GM18499 (cell line): Measurements from ENCODE around the gene MYOM3.

ENCODE experiments used
- ATAC-seq: cut with Tn5 transposase; IDR thresholded peaks from one replicate; pipeline ENCODE4 v1.9.1; 2021; ENCODE audit warnings: moderate number of reproducible peaks; ENCODE audit not compliant: insufficient read depth, unreplicated experiment

The MYOM3 gene

DNA sequence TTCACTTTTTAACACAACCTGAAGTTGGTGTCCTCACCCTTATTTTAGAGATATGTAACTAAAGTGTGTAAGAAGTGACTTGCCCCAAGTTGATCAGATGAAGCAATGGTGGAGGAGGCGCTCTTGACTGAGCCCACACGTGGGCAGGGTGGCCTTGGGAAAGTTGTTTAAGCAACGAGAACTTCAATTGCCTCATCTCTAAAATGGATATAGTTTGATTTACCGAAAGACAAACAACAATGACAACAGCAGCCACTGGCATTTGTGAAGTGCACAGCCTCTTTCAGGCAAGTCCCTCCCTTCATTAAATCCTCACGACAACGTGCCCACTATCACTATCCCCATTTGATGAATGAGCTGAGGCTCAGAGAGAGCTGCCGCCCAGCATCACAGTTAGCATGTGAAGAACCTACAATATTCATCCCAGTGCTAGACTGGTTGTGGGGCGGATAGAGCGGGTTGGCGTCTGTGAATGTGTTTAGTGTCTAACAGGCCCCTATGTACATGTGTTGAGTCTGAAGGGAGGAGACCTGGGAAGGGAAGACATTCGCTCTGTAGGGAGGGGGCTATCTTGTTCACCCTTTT lies 28.0 kb upstream of the MYOM3 start:
- no peak for ATAC-seq

GRCh38 chr1:24139222-24139489 lies 27.2 kb upstream of the MYOM3 start:
- ATAC-seq: no peak

- no peak for ATAC-seq
These were observed 26.7 kb upstream of the MYOM3 start for GRCh38 chr1:24138476-24139221.

GRCh38 chr1:24136956-24137539 lies 25.1 kb upstream of the MYOM3 start:
- no peak for ATAC-seq

DNA sequence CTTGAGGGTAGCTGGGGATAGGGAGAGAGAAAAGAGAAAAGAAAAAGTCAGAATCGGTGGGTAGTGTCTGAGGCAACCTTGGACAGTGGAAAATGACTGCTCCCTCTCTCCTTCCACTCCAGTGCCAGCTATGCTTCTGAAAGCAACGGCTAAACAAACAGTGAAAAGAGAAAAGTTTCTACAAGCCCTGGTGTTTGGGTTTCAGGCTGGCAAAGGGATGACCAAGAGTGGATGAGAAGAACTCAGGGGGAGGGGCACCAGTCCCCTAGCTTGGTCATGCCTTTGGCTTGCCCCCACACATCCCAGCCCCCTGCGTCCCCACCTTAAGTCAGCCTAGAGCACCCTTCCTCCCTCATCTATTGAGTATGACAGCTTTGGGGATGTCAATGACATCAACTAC lies 22.4 kb upstream of the MYOM3 start:
- ATAC-seq: no peak

DNA sequence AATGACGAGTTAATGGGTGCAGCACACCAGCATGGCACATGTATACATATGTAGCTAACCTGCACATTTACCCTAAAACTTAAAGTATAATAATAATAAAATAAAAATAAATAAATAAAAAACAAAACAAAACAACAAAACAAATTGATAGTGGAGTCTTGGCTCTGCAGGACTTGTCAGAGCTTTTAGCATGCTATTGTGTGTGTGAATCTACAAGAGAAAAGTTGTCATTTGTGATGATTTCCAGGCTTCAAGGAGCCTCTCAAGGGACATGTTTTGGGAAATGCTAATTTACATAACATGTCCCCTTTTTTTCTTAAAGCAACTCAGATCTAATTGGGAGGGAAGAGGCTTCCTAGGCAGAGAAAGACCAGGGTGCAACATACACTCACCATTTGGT lies 21.9 kb upstream of the MYOM3 start:
- no peak for ATAC-seq

DNA sequence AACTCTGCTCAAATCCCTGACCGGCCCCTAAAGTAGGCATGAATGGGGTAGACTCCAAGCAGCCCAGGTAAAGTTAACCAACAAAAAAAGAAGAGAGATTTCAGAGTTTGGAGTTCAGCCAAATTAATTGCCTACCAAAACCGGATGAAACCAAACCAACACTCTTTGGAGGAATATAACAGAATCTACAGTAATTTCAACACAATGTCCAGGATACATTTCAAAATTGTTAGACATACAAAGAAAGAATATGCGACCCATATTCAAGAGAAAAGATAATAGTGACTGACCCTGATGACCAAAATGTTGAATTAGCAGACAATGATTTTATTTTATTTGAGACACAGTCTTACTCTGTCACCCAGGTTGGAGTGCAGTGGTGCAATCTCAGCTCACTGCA lies 18.4 kb upstream of the MYOM3 start:
- ATAC-seq: no peak

DNA sequence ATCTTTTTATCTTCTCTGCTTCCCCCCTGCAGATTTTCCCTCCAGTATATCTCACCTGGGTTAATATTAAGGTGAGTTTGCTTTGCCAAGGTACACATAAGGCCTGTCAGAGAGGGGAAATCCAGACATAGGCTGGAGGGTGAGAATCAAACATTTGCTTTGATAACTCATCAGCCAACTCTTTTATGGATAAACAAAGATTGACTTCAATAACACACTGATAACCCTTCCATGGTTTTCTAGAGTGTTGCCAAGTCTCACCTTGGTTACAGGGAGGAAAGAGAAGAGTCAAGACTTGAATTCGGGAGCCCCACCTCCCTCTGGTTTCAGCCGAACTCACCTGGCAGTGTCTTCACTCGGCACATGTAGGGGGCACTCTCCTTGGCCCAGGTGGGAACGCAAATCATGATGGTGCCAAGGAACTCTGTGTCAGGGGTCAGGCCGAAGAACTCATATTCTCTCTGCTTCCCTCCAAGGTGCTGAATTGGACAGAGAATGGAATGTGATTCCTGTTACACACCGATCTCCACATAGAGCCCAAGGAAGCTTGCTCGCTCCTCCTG lies 15.9 kb upstream of the MYOM3 start:
- no peak for ATAC-seq

DNA sequence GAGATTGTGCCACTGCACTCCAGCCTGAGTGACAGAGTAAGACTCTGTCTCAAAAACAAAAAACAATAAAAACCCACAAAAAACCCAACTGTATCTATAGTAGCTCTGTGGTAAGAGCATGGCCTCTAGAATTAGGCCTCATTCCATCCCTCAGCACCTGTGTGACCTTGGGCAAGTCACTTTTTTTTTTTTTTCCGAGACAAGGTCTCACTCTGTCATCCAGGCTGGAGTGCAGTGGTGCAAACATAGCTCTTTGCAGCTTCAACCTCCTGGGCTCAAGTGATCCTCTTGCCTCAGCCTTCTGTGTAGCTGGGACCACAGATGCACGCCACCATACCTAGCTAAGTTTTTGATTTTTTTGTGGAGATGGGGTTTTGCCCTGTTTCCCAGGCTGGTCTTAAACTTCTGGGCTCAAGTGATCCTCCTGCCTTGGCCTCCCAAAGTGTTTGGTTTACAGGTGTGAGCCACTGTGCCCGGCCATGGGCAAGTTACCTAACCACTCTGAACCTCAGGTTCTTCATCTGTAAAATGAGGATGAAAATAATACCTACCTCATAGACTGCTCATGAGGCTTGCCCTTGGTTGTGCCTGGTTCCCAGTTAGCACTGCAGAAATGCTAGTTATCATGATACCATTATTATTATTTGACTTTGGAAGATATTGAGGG lies 15.3 kb upstream of the MYOM3 start:
- no peak for ATAC-seq

DNA sequence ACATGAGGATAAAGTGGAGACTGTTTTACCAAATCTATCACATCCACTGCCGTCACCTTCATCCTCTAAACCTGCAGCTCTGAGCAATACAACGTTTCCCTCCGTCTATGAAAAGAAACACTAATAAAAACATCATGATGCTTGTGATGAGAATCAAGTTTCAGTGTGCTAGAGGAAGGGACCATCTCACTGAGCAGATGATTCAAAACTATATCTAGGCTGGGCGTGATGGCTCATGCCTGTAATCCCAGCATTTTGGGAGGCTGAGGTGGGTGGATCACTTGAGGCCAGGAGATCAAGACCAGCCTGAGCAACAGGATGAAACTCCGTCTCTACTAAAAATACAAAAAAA lies 14.7 kb upstream of the MYOM3 start:
- ATAC-seq: no peak

DNA sequence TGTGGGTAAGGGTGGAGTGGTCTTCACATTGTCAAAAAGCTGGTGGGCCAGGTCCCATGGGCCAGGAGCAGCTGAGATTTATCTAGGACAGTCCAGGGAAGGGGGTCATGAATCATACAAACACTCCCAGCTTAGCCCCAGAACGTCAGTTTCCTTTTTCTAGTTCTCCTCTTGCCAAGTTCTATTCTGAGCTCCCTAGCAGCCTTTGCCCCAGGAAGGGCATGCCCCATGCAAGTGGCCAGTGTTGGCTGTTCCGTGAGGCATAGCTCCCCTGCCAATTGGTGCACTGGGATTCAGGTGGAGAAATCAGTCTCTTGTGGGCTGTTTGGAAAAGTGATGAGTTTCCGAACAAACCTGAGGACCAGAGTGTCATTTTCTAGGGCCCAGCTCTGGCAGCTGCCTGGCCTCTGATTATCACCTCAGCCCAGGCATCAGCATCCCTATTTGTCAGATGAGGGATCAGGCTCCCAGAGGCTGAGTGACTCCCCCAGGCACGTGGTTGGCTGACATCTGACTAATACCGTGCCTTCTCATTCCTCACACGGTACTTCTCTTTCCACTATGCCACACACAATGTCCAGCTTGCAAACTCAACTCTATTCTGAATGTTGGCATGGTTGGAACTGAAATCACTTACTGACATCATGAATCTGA lies 14.2 kb upstream of the MYOM3 start:
- no peak for ATAC-seq

- ATAC-seq: no peak
These were observed 13.5 kb upstream of the MYOM3 start for GRCh38 chr1:24125456-24125855.

DNA sequence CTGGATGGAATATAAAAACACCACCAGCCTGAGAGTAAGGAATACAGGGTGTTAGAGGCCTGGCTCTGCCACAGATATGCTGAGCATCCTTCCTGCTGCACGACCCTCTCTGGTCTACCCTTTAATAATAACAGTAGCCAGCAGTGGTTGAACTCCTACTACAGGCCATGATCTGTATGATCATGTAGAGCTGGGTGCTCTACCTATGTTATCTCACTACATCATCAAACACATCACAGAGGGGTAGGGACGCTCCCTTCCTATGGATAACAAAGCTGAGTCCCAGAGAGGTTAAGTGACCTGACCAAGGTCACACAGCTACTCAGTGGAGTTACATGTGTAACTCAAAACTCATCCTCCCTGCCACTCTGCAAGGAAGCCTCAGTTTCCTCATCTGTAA lies 13.0 kb upstream of the MYOM3 start:
- no peak for ATAC-seq

- ATAC-seq: no peak
These were observed 11.7 kb upstream of the MYOM3 start for GRCh38 chr1:24123611-24124010.

GRCh38 chr1:24122776-24123175 lies 10.8 kb upstream of the MYOM3 start:
- no peak for ATAC-seq

DNA sequence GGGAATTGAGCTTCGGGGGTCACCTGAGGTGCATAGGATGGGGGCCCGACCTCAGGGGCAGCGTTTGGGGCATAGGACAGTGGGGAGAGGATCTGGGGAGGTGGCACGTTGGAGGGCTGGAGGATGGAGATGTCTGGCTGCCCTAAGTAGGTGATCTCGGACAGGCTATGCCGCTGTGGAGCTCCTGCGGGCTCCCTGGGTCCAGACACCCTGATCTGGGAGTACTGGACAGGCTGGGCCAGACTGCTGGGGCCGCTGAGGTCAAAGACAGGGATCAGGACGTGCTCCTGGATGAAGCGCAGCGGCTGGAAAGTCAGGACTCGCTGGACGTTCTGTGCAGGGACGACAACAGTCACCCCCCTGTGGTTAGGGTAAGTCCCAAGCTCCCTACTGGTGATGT lies 9.5 kb upstream of the MYOM3 start:
- ATAC-seq: no peak

- no peak for ATAC-seq
These were observed 9.0 kb upstream of the MYOM3 start for GRCh38 chr1:24120965-24121364.

- no peak for ATAC-seq
These were observed 8.2 kb upstream of the MYOM3 start for GRCh38 chr1:24119859-24120756.

- ATAC-seq: no peak
These were observed 7.5 kb upstream of the MYOM3 start for GRCh38 chr1:24119489-24119858.
